NCI-H510A (cell line): ENCODE measurements around the gene HSD17B11.
"Not testable (repeated sequence)": the region's sequence is repeated elsewhere in the genome, so short reads cannot be mapped to it uniquely, and the experiment has no call there.

Experiments
- DNase-seq: peaks from one replicate; lab custom pipeline; 2025; lab: John Stamatoyannopoulos, UW

The HSD17B11 gene

GRCh38 chr4:87405211-87405820, 14.3 kb upstream of the HSD17B11 start:
- DNase-seq = no peak

GRCh38 chr4:87403732-87404131, 12.7 kb upstream of the HSD17B11 start:
- DNase-seq = not testable (repeated sequence)

- DNase-seq = no peak
Observed at GRCh38 chr4:87399954-87400353, 9.0 kb upstream of the HSD17B11 start.

- no peak for DNase-seq
Observed at GRCh38 chr4:87399148-87399547, 8.2 kb upstream of the HSD17B11 start.

GRCh38 chr4:87395851-87396250, 4.9 kb upstream of the HSD17B11 start:
- not testable (repeated sequence) for DNase-seq

- DNase-seq = not testable (repeated sequence)
Observed at GRCh38 chr4:87395073-87395472, 4.1 kb upstream of the HSD17B11 start.

GRCh38 chr4:87392183-87392582, 1.2 kb upstream of the HSD17B11 start:
- DNase-seq = no peak

- no peak for DNase-seq
Observed at GRCh38 chr4:87391576-87392054, 627 bp upstream of the HSD17B11 start.

- no peak for DNase-seq
Observed at GRCh38 chr4:87390551-87390890, 467 bp downstream of the HSD17B11 start.

- DNase-seq = not testable (repeated sequence)
Observed at GRCh38 chr4:87390055-87390454, 933 bp downstream of the HSD17B11 start.

- no peak for DNase-seq
Observed at GRCh38 chr4:87388901-87389300, 2.1 kb downstream of the HSD17B11 start.

- no peak for DNase-seq
Observed at GRCh38 chr4:87387237-87387636, 3.8 kb downstream of the HSD17B11 start.

- not testable (repeated sequence) for DNase-seq
Observed at GRCh38 chr4:87384466-87385132, 6.4 kb downstream of the HSD17B11 start.

GRCh38 chr4:87382931-87383330, 8.1 kb downstream of the HSD17B11 start:
- DNase-seq = no peak

- DNase-seq = no peak
Observed at GRCh38 chr4:87382116-87382515, 8.9 kb downstream of the HSD17B11 start.

- no peak for DNase-seq
Observed at GRCh38 chr4:87377816-87378215, 13.2 kb downstream of the HSD17B11 start.

GRCh38 chr4:87375719-87376291, 15.2 kb downstream of the HSD17B11 start:
- no peak for DNase-seq

GRCh38 chr4:87370068-87370467, 20.9 kb downstream of the HSD17B11 start:
- no peak for DNase-seq

GRCh38 chr4:87366521-87367162, 24.3 kb downstream of the HSD17B11 start:
- DNase-seq = no peak

- no peak for DNase-seq
Observed at GRCh38 chr4:87365348-87365747, 25.6 kb downstream of the HSD17B11 start.

GRCh38 chr4:87363552-87363951, 27.4 kb downstream of the HSD17B11 start:
- DNase-seq = no peak

GRCh38 chr4:87360338-87360935, 30.6 kb downstream of the HSD17B11 start:
- no peak for DNase-seq

GRCh38 chr4:87359258-87359657, 31.7 kb downstream of the HSD17B11 start:
- no peak for DNase-seq
